ENCODE data around the gene TPD52L1. TPM values are rescaled to one million over a fixed set of nuclear protein-coding genes. Genes with fewer than 3 reads are reported as not detected.

The TPD52L1 gene
- total RNA-seq, 1 donor from 2014 or later, result not detected

GRCh38 chr6:125228981-125229479 lies 75.5 kb downstream of the TPD52L1 start:
- DNase-seq, result no peak
- no peak for TF ChIP-seq CTCF (IDR thresholded peaks at IDR 0.05; ENCODE audit: partially characterized antibody, unreplicated experiment)
- Mint-ChIP-seq H3K36me3 (ENCODE audit: unreplicated experiment) (no peaks in the 10 kb centered on the region), H3K4me1 (ENCODE audit: low read depth, unreplicated experiment) (no peaks in the 10 kb centered on the region), H3K4me3 (ENCODE audit: unreplicated experiment) (no peak overlapping the region), H3K27me3 (ENCODE audit: unreplicated experiment) (no peaks in the 10 kb centered on the region), H3K27ac (ENCODE audit: unreplicated experiment) (no peak overlapping the region), H3K9me3 (ENCODE audit: unreplicated experiment) (no peaks in the 10 kb centered on the region)

GRCh38 chr6:125230674-125231073 lies 77.1 kb downstream of the TPD52L1 start:
- no peaks in the 10 kb centered on the region for H3K4me1 Mint-ChIP-seq (ENCODE audit: low read depth, unreplicated experiment)
- no peak overlapping the region for H3K4me3 Mint-ChIP-seq (ENCODE audit: unreplicated experiment)
- TF ChIP-seq CTCF (IDR thresholded peaks at IDR 0.05; ENCODE audit: partially characterized antibody, unreplicated experiment), result no peak
- no peak for DNase-seq
- no peaks in the 10 kb centered on the region for H3K9me3 Mint-ChIP-seq (ENCODE audit: unreplicated experiment)
- H3K27me3 Mint-ChIP-seq (ENCODE audit: unreplicated experiment), result no peaks in the 10 kb centered on the region
- no peaks in the 10 kb centered on the region for H3K36me3 Mint-ChIP-seq (ENCODE audit: unreplicated experiment)
- H3K27ac Mint-ChIP-seq (ENCODE audit: unreplicated experiment), result no peak overlapping the region

GRCh38 chr6:125231133-125231532 lies 77.6 kb downstream of the TPD52L1 start:
- Mint-ChIP-seq H3K27me3 (ENCODE audit: unreplicated experiment) (no peaks in the 10 kb centered on the region), H3K4me1 (ENCODE audit: low read depth, unreplicated experiment) (no peaks in the 10 kb centered on the region), H3K36me3 (ENCODE audit: unreplicated experiment) (no peaks in the 10 kb centered on the region), H3K27ac (ENCODE audit: unreplicated experiment) (no peak overlapping the region), H3K4me3 (ENCODE audit: unreplicated experiment) (no peak overlapping the region), H3K9me3 (ENCODE audit: unreplicated experiment) (no peaks in the 10 kb centered on the region)
- no peak for TF ChIP-seq CTCF (IDR thresholded peaks at IDR 0.05; ENCODE audit: partially characterized antibody, unreplicated experiment)
- DNase-seq, result no peak

DNA sequence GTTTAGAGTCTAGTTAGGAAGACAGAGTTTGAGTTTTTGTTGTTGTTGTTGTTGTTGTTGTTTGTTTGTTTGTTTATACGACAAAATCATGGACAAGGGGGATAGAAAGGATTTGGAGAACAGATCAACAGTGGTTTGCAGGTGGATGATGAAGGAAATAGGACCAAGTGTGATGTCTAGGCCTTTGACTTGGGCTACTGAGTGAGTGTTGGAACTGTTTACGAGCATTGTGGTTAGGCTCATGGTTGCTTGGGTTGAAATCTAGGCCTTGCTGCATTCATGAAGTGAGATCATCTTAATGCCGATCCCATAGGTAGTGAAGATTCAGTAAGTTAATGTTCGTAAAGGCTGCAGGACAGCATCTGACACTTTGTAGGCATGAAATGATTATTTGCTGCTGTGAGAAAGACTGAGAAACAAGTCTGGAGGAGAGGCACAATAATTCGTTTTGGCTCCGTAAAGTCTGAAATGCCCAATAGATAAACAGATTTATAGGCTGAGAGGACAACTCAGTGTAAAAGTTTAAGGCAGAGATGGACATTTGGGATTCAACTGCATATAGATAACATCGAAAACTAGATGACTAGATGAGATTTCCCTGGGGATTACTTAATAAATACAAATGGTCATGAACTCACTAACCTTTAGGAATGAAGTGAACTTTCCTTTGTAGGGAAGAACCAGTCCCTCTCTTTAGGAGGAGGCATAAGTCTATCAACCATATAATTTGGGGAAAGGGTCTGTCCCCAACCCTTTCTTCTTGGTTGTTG lies 78.2 kb downstream of the TPD52L1 start:
- H3K27me3 Mint-ChIP-seq (ENCODE audit: unreplicated experiment), result no peaks in the 10 kb centered on the region
- DNase-seq, result no peak
- no peaks in the 10 kb centered on the region for H3K36me3 Mint-ChIP-seq (ENCODE audit: unreplicated experiment)
- no peaks in the 10 kb centered on the region for H3K9me3 Mint-ChIP-seq (ENCODE audit: unreplicated experiment)
- no peaks in the 10 kb centered on the region for H3K4me1 Mint-ChIP-seq (ENCODE audit: low read depth, unreplicated experiment)
- H3K4me3 Mint-ChIP-seq (ENCODE audit: unreplicated experiment), result no peak overlapping the region
- no peak overlapping the region for H3K27ac Mint-ChIP-seq (ENCODE audit: unreplicated experiment)
- TF ChIP-seq CTCF (IDR thresholded peaks at IDR 0.05; ENCODE audit: partially characterized antibody, unreplicated experiment), result no peak

DNA sequence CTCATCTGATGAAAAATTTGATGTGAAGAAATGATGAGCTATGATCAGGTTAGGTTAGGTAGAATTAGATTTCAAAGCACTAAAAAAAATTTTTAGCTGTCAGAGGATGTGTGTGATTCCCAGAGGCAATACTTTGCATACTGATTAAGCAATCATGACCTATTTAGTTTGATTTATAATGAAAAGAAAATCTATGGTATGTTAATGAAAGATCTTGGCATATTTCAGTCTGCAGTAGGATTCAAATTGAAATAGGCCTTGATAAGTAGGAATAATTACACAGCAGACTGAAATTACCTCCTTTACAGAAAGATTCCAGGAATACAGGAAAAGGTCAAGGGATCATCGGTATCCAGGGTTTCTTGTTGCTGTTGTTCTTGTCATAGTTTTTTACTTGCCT lies 78.9 kb downstream of the TPD52L1 start:
- Mint-ChIP-seq H3K36me3 (ENCODE audit: unreplicated experiment) (no peaks in the 10 kb centered on the region), H3K27ac (ENCODE audit: unreplicated experiment) (no peak overlapping the region), H3K4me3 (ENCODE audit: unreplicated experiment) (no peak overlapping the region), H3K27me3 (ENCODE audit: unreplicated experiment) (no peaks in the 10 kb centered on the region), H3K9me3 (ENCODE audit: unreplicated experiment) (no peaks in the 10 kb centered on the region), H3K4me1 (ENCODE audit: low read depth, unreplicated experiment) (no peaks in the 10 kb centered on the region)
- TF ChIP-seq CTCF (IDR thresholded peaks at IDR 0.05; ENCODE audit: partially characterized antibody, unreplicated experiment), result no peak
- no peak for DNase-seq
